Transverse colon (tissue), 4 donors: Measurements from ENCODE around the gene LDB2.

Experiments
- CTCF ChIP-seq, 5 experiments: fragments of 200-600 bp in 3 of 5; fragments of 450-650 bp in 2 of 5; sonication (generic) in 3 of 5; IDR thresholded peaks; 1 replicate in 2 of 5; 2 replicates in 3 of 5; pipeline ENCODE4 v1.5.1; 2016 to 2017; ENCODE audit warnings: antibody characterized with exemption in 5 of 5, inconsistent platforms in 3 of 5, mild to moderate bottlenecking in 2 of 5, moderate library complexity in 1 of 5
- EP300 ChIP-seq: sonication (generic); formaldehyde crosslinking; IDR thresholded peaks from one replicate; pipeline ENCODE4 v1.6.1; 2017; ENCODE audit warnings: antibody characterized with exemption, low read depth
- POLR2A ChIP-seq: fragments of 450-650 bp; IDR thresholded peaks from one replicate; pipeline ENCODE4 v1.6.1; 2016; ENCODE audit warnings: antibody characterized with exemption, mild to moderate bottlenecking, moderate library complexity
- POLR2AphosphoS5 ChIP-seq, 3 donors: sonication (generic); formaldehyde crosslinking; IDR thresholded peaks; one replicate each; pipeline ENCODE4 v1.6.1; 2016; ENCODE audit warnings: antibody characterized with exemption in 3 of 3

GRCh38 chr4:16750882-16751642 lies 147.4 kb downstream of the LDB2 start:
- TF ChIP-seq POLR2A (no peak), CTCF (IDR thresholded peaks at IDR 0.05) (no peak), EP300 (no peak), POLR2AphosphoS5 (IDR thresholded peaks at IDR 0.05) (no peak)
